HG03432 (cell line): ENCODE results near the gene PTK6.
A peak's percentile ranks its signal among the peaks of the same experiment; 100 is the strongest.

Experiments
- ATAC-seq: cut with Tn5 transposase; IDR thresholded peaks from one replicate; pipeline ENCODE4 v1.9.1; 2021; ENCODE audit warnings: mild to moderate bottlenecking, moderate library complexity; ENCODE audit not compliant: unreplicated experiment

The PTK6 gene

GRCh38 chr20:63545814-63546213 is 8.6 kb upstream of the PTK6 start:
- ATAC-seq, result no peak

- ATAC-seq, result no peak
These were observed 7.9 kb upstream of the PTK6 start for GRCh38 chr20:63544958-63545516.

GRCh38 chr20:63544241-63544957 is 7.2 kb upstream of the PTK6 start:
- no peak for ATAC-seq

GRCh38 chr20:63543733-63544132 is 6.6 kb upstream of the PTK6 start:
- no peak for ATAC-seq

GRCh38 chr20:63543131-63543530 is 6.0 kb upstream of the PTK6 start:
- no peak for ATAC-seq

- ATAC-seq, result no peak
These were observed 5.5 kb upstream of the PTK6 start for GRCh38 chr20:63542696-63543095.

- no peak for ATAC-seq
These were observed 4.9 kb upstream of the PTK6 start for GRCh38 chr20:63542031-63542559.

- no peak for ATAC-seq
These were observed 4.2 kb upstream of the PTK6 start for GRCh38 chr20:63541371-63541770.

- ATAC-seq, result no peak
These were observed 3.4 kb upstream of the PTK6 start for GRCh38 chr20:63540417-63541186.

- no peak for ATAC-seq
These were observed 2.5 kb upstream of the PTK6 start for GRCh38 chr20:63539441-63540370.

- ATAC-seq, result no peak
These were observed 1.9 kb upstream of the PTK6 start for GRCh38 chr20:63539092-63539430.

GRCh38 chr20:63538204-63539091 is 1.3 kb upstream of the PTK6 start:
- no peak for ATAC-seq

GRCh38 chr20:63537525-63538203 is 488 bp upstream of the PTK6 start:
- peak; percentile 89 for ATAC-seq

GRCh38 chr20:63536241-63536977 is 767 bp downstream of the PTK6 start:
- ATAC-seq, result no peak

GRCh38 chr20:63534831-63535651 is 2.1 kb downstream of the PTK6 start:
- no peak for ATAC-seq

GRCh38 chr20:63534427-63534830 is 2.7 kb downstream of the PTK6 start:
- ATAC-seq, result no peak

GRCh38 chr20:63533871-63534393 is 3.2 kb downstream of the PTK6 start:
- no peak for ATAC-seq

- no peak for ATAC-seq
These were observed 3.8 kb downstream of the PTK6 start for GRCh38 chr20:63533388-63533787.
